ENCODE measurements around the gene JAK1. TPM values are rescaled to one million over a fixed set of nuclear protein-coding genes. Genes with fewer than 3 reads are reported as not detected.

JAK1 gene
- total and polyA plus RNA-seq, 2 experiments from 2014 or later: 8.0 to 19.5 TPM

- TF ChIP-seq REST (IDR thresholded peaks at IDR 0.05; ENCODE audit: unreplicated experiment) (no peak), CREB1 (CRISPR knock-in tag; IDR thresholded peaks at IDR 0.05; ENCODE audit: low read depth) (no peak), ETS1 (IDR thresholded peaks at IDR 0.05) (no peak), ZNF331 (CRISPR knock-in tag; IDR thresholded peaks at IDR 0.05; ENCODE audit: low read depth) (no peak)
These were observed 75.5 kb downstream of the JAK1 start (continued) for GRCh38 chr1:64890699-64891447.

- peak; percentile 39 for ATAC-seq
- no peaks in the 10 kb centered on the region for H3K79me2 ChIP-seq (replicated peaks; ENCODE audit: insufficient read depth)
- no peaks in the 10 kb centered on the region for H3F3A ChIP-seq (replicated peaks; ENCODE audit: low read depth)
- H3K9me3 Mint-ChIP-seq: no peaks in the 10 kb centered on the region
- H3K27me3 ChIP-seq (ENCODE audit: insufficient read depth): no peaks in the 10 kb centered on the region
- H3K4me2 ChIP-seq: no peak overlapping the region
- peaks cover 3% of the 10 kb centered on the region for H3K27me3 Mint-ChIP-seq (ENCODE audit: insufficient read depth, low read depth, poor library complexity)
- H2AFZ ChIP-seq: no peak overlapping the region
- no peak overlapping the region for H3K4me3 ChIP-seq
- H3K27ac ChIP-seq (ENCODE audit: low read depth): no peak overlapping the region
- no peak overlapping the region for H3K27ac Mint-ChIP-seq
- H3K36me3 Mint-ChIP-seq (ENCODE audit: low read depth): no peaks in the 10 kb centered on the region
- H3K4me1 Mint-ChIP-seq: peaks cover 43% of the 10 kb centered on the region
- H4K20me1 ChIP-seq (replicated peaks; ENCODE audit: insufficient read depth): no peaks in the 10 kb centered on the region
- H3K36me3 ChIP-seq (ENCODE audit: insufficient read depth): no peaks in the 10 kb centered on the region
- peaks cover 15% of the 10 kb centered on the region for H3K4me1 ChIP-seq (ENCODE audit: insufficient read depth)
- DNase-seq (ENCODE audit: low spot score): no peak
- no peaks in the 10 kb centered on the region for H3K9me2 ChIP-seq (ENCODE audit: insufficient read depth)
- H3K4me3 Mint-ChIP-seq: no peak overlapping the region
- TF ChIP-seq CREB1 (CRISPR knock-in tag; IDR thresholded peaks at IDR 0.05; ENCODE audit: low read depth): no peak
- TF ChIP-seq ZNF462 (CRISPR knock-in tag; IDR thresholded peaks at IDR 0.05): no peak
- TF ChIP-seq ZNF331 (CRISPR knock-in tag; IDR thresholded peaks at IDR 0.05; ENCODE audit: low read depth): no peak
- no peak for TF ChIP-seq EZH2phosphoT487 (IDR thresholded peaks at IDR 0.05; ENCODE audit: unreplicated experiment)
- no peak for TF ChIP-seq CTCF (conservative IDR thresholded peaks at IDR 0.05; ENCODE audit: low read depth in 2 of 2)
- no peak for TF ChIP-seq STAT1 (IDR thresholded peaks at IDR 0.05; ENCODE audit: unreplicated experiment)
- TF ChIP-seq NANOG (IDR thresholded peaks at IDR 0.05; ENCODE audit: borderline replicate concordance): no peak
- TF ChIP-seq POLR2AphosphoS5 (IDR thresholded peaks at IDR 0.05; ENCODE audit: low read depth): no peak
These were observed 78.6 kb downstream of the JAK1 start for GRCh38 chr1:64887689-64888217.

All from GM23338 (cell line).